Measurements from ENCODE around the gene NPL. TPM values are rescaled to one million over a fixed set of nuclear protein-coding genes. Genes with fewer than 3 reads are reported as not detected.

NPL gene
- total RNA-seq, 1 experiment from 2014 or later, result 6.9 TPM

DNA sequence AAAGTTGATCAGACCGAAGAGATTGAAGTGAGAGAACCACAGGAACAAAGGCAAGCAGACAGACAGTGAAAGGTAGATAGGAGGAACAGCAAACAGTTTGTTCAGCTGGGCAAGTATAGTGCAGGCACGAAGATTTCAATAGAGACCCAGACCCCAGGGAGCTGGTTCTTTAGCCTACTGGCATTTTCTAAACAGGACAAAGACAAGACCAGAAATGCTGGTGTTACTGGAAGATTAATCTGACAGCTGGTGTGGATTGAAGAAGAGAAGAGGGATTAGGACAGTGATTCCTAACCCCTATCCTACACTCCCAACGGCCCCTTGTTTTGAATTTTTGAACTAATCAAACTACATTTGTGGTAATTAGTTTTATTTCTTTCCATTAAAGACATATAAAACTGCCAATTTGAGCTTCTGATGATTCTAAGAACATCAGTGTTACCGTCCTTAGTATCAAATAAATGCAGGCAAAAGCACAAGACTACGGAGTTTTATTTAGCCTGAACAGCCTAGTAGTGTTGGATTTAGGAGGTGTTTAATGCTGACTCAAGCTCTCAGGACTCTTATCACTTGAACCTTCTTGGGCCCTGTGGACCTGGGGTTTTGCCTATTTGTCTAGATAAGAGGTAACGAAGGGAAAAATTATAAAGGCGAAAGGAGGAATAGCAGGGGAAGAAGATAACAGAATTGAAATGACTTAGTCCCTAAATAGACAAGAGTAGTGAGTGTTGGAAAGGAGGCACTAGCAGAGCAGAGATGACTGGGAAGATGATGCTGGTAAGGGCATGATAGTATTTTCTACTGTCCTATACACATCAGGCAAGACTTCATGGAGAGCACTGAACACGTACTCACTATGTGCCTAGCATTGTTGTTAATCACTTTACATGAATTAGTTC is 2.0 kb downstream of the NPL start:
- POLR2A ChIA-PET (ENCODE audit: low non-redundant PET), result interaction anchor here (0.5 to 0.6 kb wide), 2 partner anchors 47 to 129 kb away, joined by 10 to 13 read pairs; no protein-coding TSS in a partner anchor
- H3K36me3 ChIP-seq (ENCODE audit: insufficient read depth, low read length, poor library complexity, severe bottlenecking), result no peaks in the 10 kb centered on the region
- no peak overlapping the region for H3K27ac ChIP-seq (ENCODE audit: low read depth, low read length, poor library complexity, severe bottlenecking)
- no TSS peak for BruUV-seq (replicated peaks)
- no peaks in the 10 kb centered on the region for H3K9me3 ChIP-seq (ENCODE audit: low read depth, low read length, poor library complexity, severe bottlenecking)
- H3K4me3 ChIP-seq (ENCODE audit: low read depth, low read length, poor library complexity, severe bottlenecking), result no peak overlapping the region
- peaks cover 10% of the 10 kb centered on the region for H3K27me3 ChIP-seq (replicated peaks; ENCODE audit: insufficient read depth, low read depth, low read length, poor library complexity)
- CTCF ChIA-PET, result no interaction called here
- TF ChIP-seq, protein P1, sequence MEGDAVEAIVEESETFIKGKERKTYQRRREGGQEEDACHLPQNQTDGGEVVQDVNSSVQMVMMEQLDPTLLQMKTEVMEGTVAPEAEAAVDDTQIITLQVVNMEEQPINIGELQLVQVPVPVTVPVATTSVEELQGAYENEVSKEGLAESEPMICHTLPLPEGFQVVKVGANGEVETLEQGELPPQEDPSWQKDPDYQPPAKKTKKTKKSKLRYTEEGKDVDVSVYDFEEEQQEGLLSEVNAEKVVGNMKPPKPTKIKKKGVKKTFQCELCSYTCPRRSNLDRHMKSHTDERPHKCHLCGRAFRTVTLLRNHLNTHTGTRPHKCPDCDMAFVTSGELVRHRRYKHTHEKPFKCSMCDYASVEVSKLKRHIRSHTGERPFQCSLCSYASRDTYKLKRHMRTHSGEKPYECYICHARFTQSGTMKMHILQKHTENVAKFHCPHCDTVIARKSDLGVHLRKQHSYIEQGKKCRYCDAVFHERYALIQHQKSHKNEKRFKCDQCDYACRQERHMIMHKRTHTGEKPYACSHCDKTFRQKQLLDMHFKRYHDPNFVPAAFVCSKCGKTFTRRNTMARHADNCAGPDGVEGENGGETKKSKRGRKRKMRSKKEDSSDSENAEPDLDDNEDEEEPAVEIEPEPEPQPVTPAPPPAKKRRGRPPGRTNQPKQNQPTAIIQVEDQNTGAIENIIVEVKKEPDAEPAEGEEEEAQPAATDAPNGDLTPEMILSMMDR (conservative IDR thresholded peaks at IDR 0.05; ENCODE audit: low read depth, low read length), result no peak
- no peak for TF ChIP-seq EZH2 (IDR thresholded peaks at IDR 0.05; ENCODE audit: borderline replicate concordance, low read depth, low read length, poor library complexity, severe bottlenecking)
- H3K4me1 ChIP-seq (ENCODE audit: insufficient read depth, low read length, poor library complexity, severe bottlenecking), result peaks cover 11% of the 10 kb centered on the region
- DNase-seq (ENCODE audit: low spot score), result no peak
- intact Hi-C loops (cut with micrococcal nuclease; ENCODE audit: unreplicated experiment), result no loop called here

DNA sequence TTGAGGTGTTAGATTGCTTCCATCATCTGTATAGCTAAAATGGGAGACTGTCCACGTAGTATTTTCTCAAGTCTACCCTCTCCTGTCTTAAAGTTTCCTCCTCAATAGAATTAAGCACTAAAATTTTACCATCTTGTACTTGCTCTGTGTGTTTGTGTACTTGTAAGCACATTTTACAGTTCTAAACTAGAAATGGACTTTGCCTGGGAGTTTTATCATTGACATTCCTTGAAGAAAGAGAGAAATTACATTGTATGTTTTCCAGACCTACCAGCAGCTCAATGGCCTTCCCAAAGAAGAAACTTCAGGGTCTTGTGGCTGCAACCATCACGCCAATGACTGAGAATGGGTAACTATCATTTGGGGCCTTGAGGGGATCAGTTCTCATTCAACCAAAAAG is 4.5 kb downstream of the NPL start:
- Histone ChIP-seq H3K4me3 (ENCODE audit: low read depth, low read length, poor library complexity, severe bottlenecking) (no peak overlapping the region), H3K27ac (ENCODE audit: low read depth, low read length, poor library complexity, severe bottlenecking) (no peak overlapping the region), H3K4me1 (ENCODE audit: insufficient read depth, low read length, poor library complexity, severe bottlenecking) (peaks cover 6% of the 10 kb centered on the region), H3K9me3 (ENCODE audit: low read depth, low read length, poor library complexity, severe bottlenecking) (no peaks in the 10 kb centered on the region), H3K27me3 (replicated peaks; ENCODE audit: insufficient read depth, low read depth, low read length, poor library complexity) (no peaks in the 10 kb centered on the region), H3K36me3 (ENCODE audit: insufficient read depth, low read length, poor library complexity, severe bottlenecking) (no peaks in the 10 kb centered on the region)
- CTCF ChIA-PET, result no interaction called here
- POLR2A ChIA-PET (ENCODE audit: low non-redundant PET), result no interaction called here
- DNase-seq (ENCODE audit: low spot score), result no peak
- TF ChIP-seq, protein P1 (conservative IDR thresholded peaks at IDR 0.05; ENCODE audit: low read depth, low read length), result no peak
- no peak for TF ChIP-seq EZH2 (IDR thresholded peaks at IDR 0.05; ENCODE audit: borderline replicate concordance, low read depth, low read length, poor library complexity, severe bottlenecking)
- no TSS peak for BruUV-seq (replicated peaks)
- intact Hi-C loops (cut with micrococcal nuclease; ENCODE audit: unreplicated experiment), result no loop called here

DNA sequence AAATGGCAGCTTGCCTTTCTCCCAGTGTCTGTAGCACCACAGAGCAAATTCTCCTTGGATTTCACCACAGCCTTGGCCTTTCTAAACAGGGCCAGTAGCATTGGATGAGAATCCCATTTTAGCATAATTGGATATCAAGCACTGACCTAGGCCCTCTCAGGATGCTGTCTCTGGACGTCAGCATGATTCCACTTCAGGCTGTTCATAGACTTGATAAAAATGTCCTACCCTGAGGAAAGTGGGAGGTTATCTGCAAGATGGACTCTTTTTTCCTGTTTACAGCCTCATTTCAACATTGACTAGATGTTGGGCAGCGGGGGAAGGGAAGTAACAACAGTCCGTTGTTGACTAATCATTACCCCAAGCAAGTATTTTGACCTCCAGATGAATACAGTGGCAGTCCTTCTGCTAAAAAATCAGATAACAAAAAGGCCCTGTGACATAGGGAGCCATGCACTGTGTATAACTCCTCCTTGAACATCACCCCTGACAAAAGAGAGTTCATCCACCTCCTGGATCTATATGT is 5.2 kb downstream of the NPL start:
- CTCF ChIA-PET, result no interaction called here
- BruUV-seq (replicated peaks), result no TSS peak
- TF ChIP-seq EZH2 (IDR thresholded peaks at IDR 0.05; ENCODE audit: borderline replicate concordance, low read depth, low read length, poor library complexity, severe bottlenecking), result no peak
- TF ChIP-seq, protein P1 (conservative IDR thresholded peaks at IDR 0.05; ENCODE audit: low read depth, low read length), result no peak

More for the DNA sequence above, 5.2 kb downstream of the NPL start:
- Histone ChIP-seq H3K4me1 (ENCODE audit: insufficient read depth, low read length, poor library complexity, severe bottlenecking) (peaks cover 4% of the 10 kb centered on the region), H3K4me3 (ENCODE audit: low read depth, low read length, poor library complexity, severe bottlenecking) (no peak overlapping the region), H3K36me3 (ENCODE audit: insufficient read depth, low read length, poor library complexity, severe bottlenecking) (no peaks in the 10 kb centered on the region), H3K27me3 (replicated peaks; ENCODE audit: insufficient read depth, low read depth, low read length, poor library complexity) (no peaks in the 10 kb centered on the region), H3K9me3 (ENCODE audit: low read depth, low read length, poor library complexity, severe bottlenecking) (no peaks in the 10 kb centered on the region), H3K27ac (ENCODE audit: low read depth, low read length, poor library complexity, severe bottlenecking) (no peak overlapping the region)
- POLR2A ChIA-PET (ENCODE audit: low non-redundant PET), result no interaction called here
- DNase-seq (ENCODE audit: low spot score), result no peak
- intact Hi-C loops (cut with micrococcal nuclease; ENCODE audit: unreplicated experiment), result no loop called here
